MM.1S (cell line): ENCODE measurements around the gene OXLD1.

Experiments used
- DNase-seq: peaks from one replicate; pipeline ENCODE4 v3.0.0-alpha.2; 2015
- H2AFZ ChIP-seq: fragments of 300-600 bp; sonication (generic); 2 replicates; pipeline ENCODE4 v1.6.0; 2016; ENCODE audit warnings: antibody characterized with exemption, low read length
- H3F3A ChIP-seq: fragments of 300-600 bp; sonication (generic); 2 replicates; pipeline ENCODE4 v1.6.1; 2016; ENCODE audit warnings: mild to moderate bottlenecking, antibody characterized with exemption, low read length, moderate library complexity, mixed read lengths; ENCODE audit not compliant: insufficient read depth
- H3K27ac ChIP-seq: fragments of 300-600 bp; sonication (generic); 2 replicates; pipeline ENCODE4 v1.5.1; 2016; ENCODE audit warnings: mild to moderate bottlenecking, low read length
- H3K27me3 ChIP-seq: fragments of 300-600 bp; sonication (generic); replicated peaks from 2 replicates; pipeline ENCODE4 v1.6.0; 2016; ENCODE audit warnings: low read length; ENCODE audit not compliant: insufficient read depth
- H3K36me3 ChIP-seq: fragments of 300-600 bp; sonication (generic); replicated peaks from 2 replicates; pipeline ENCODE4 v1.6.1; 2016; ENCODE audit warnings: mild to moderate bottlenecking, low read length, mixed read lengths; ENCODE audit not compliant: insufficient read depth
- H3K4me1 ChIP-seq: fragments of 300-600 bp; sonication (generic); 2 replicates; pipeline ENCODE4 v1.6.1; 2016; ENCODE audit warnings: low read length, mixed read lengths
- H3K4me2 ChIP-seq: fragments of 300-600 bp; sonication (generic); 2 replicates; pipeline ENCODE4 v1.6.0; 2016; ENCODE audit warnings: low read depth, low read length
- H3K4me3 ChIP-seq: fragments of 300-600 bp; sonication (generic); 2 replicates; pipeline ENCODE4 v1.5.1; 2016; ENCODE audit warnings: low read length, mixed read lengths
- H3K79me2 ChIP-seq: fragments of 300-600 bp; sonication (generic); 2 replicates; pipeline ENCODE4 v1.6.1; 2016; ENCODE audit warnings: mixed run types, low read length, mixed read lengths
- H3K9ac ChIP-seq: fragments of 300-600 bp; sonication (generic); 2 replicates; pipeline ENCODE4 v1.6.1; 2016; ENCODE audit warnings: low read length, mixed read lengths
- H3K9me2 ChIP-seq: fragments of 300-600 bp; sonication (generic); replicated peaks from 2 replicates; pipeline ENCODE4 v1.6.1; 2016; ENCODE audit warnings: mild to moderate bottlenecking, low read length, mixed read lengths; ENCODE audit not compliant: insufficient read depth
- H3K9me3 ChIP-seq: fragments of 300-600 bp; sonication (generic); replicated peaks from 2 replicates; pipeline ENCODE4 v1.6.1; 2016; ENCODE audit warnings: mild to moderate bottlenecking, low read length, mixed read lengths; ENCODE audit not compliant: insufficient read depth
- H4K20me1 ChIP-seq: fragments of 300-600 bp; sonication (generic); 2 replicates; pipeline ENCODE4 v1.6.1; 2016; ENCODE audit warnings: mild to moderate bottlenecking, low read length, moderate library complexity, mixed read lengths; ENCODE audit not compliant: insufficient read depth
- CTCF ChIP-seq: fragments of 300-600 bp; sonication (generic); IDR thresholded peaks from 2 replicates; pipeline ENCODE4 v1.5.1; 2016; ENCODE audit warnings: antibody characterized with exemption, low read length, mixed read lengths
- EZH2 ChIP-seq: fragments of 300-600 bp; sonication (generic); optimal IDR thresholded peaks from 2 replicates; pipeline ENCODE3; 2017; ENCODE audit warnings: low read depth, mild to moderate bottlenecking, antibody characterized with exemption, low read length, mixed read lengths
- EZH2phosphoT487 ChIP-seq: fragments of 300-600 bp; sonication (generic); IDR thresholded peaks from 2 replicates; pipeline ENCODE4 v1.6.1; 2018; ENCODE audit warnings: antibody characterized with exemption, low read length

The OXLD1 gene

GRCh38 chr17:81652906-81653771 lies 13.3 kb downstream of the OXLD1 start:
- no peak overlapping the region for H3K4me2 ChIP-seq
- H3K79me2 ChIP-seq = no peaks in the 10 kb centered on the region
- no peaks in the 10 kb centered on the region for H4K20me1 ChIP-seq
- H3K9ac ChIP-seq = no peak overlapping the region
- no peaks in the 10 kb centered on the region for H3K27me3 ChIP-seq
- H3K4me3 ChIP-seq = no peak overlapping the region
- H3F3A ChIP-seq = no peaks in the 10 kb centered on the region
- H3K9me2 ChIP-seq = no peaks in the 10 kb centered on the region
- H3K36me3 ChIP-seq = no peaks in the 10 kb centered on the region
- TF ChIP-seq EZH2 (no peak), EZH2phosphoT487 (no peak), CTCF (no peak)
- 0 out of 2 replicates have a peak, but pooled peaks cover 6% of the 10 kb centered on the region for H3K4me1 ChIP-seq
- H3K27ac ChIP-seq = no peak overlapping the region
- no peaks in the 10 kb centered on the region for H3K9me3 ChIP-seq
- DNase-seq = no peak
- no peak overlapping the region for H2AFZ ChIP-seq

GRCh38 chr17:81651692-81652091 lies 14.7 kb downstream of the OXLD1 start:
- no peaks in the 10 kb centered on the region for H3K9me2 ChIP-seq
- H3F3A ChIP-seq = no peaks in the 10 kb centered on the region
- no peaks in the 10 kb centered on the region for H3K36me3 ChIP-seq
- H2AFZ ChIP-seq = no peak overlapping the region
- no peaks in the 10 kb centered on the region for H3K79me2 ChIP-seq
- H3K9me3 ChIP-seq = no peaks in the 10 kb centered on the region
- peaks cover 9% of the 10 kb centered on the region; the same call in 1 of the 2 replicates for H3K27me3 ChIP-seq
- TF ChIP-seq EZH2 (no peak), EZH2phosphoT487 (no peak), CTCF (no peak)
- H3K27ac ChIP-seq = no peak overlapping the region
- H3K4me3 ChIP-seq = no peak overlapping the region
- H3K4me1 ChIP-seq = no peaks in the 10 kb centered on the region
- no peak overlapping the region for H3K4me2 ChIP-seq
- H3K9ac ChIP-seq = no peak overlapping the region
- no peaks in the 10 kb centered on the region for H4K20me1 ChIP-seq
- DNase-seq = no peak

GRCh38 chr17:81650951-81651350 lies 15.5 kb downstream of the OXLD1 start:
- DNase-seq = no peak
- Histone ChIP-seq H3F3A (no peaks in the 10 kb centered on the region), H3K4me2 (no peak overlapping the region), H3K4me3 (no peak overlapping the region), H3K27ac (no peak overlapping the region), H2AFZ (no peak overlapping the region), H4K20me1 (no peaks in the 10 kb centered on the region), H3K9me3 (no peaks in the 10 kb centered on the region), H3K36me3 (no peaks in the 10 kb centered on the region), H3K9me2 (no peaks in the 10 kb centered on the region), H3K27me3 (peaks cover 10% of the 10 kb centered on the region; the same call in 1 of the 2 replicates), H3K4me1 (no peaks in the 10 kb centered on the region), H3K9ac (no peak overlapping the region), H3K79me2 (no peaks in the 10 kb centered on the region)
- TF ChIP-seq EZH2phosphoT487 (no peak), CTCF (no peak), EZH2 (no peak)
